ENCODE results near the gene AUNIP. TPM values are rescaled to one million over a fixed set of nuclear protein-coding genes. Genes with fewer than 3 reads are reported as not detected.

The AUNIP gene
- total RNA-seq, 1 donor from 2014 or later, result 1.5 TPM

- peaks cover 24% of the 10 kb centered on the region for H3K4me1 ChIP-seq
- intact Hi-C loops (cut with DNase I), result no loop called here
- TF ChIP-seq POLR2AphosphoS5 (IDR thresholded peaks at IDR 0.05; ENCODE audit: insufficient read depth in 1 of 2, low read depth in 1 of 2) (no peak), CTCF (IDR thresholded peaks at IDR 0.05) (no peak), POLR2A (IDR thresholded peaks at IDR 0.05) (no peak)
- no peaks in the 10 kb centered on the region for H3K9me3 ChIP-seq
- DNase-seq (ENCODE audit: extremely low spot score in 2 of 2), result no peak
- no peaks in the 10 kb centered on the region for H3K27me3 ChIP-seq
- no peak overlapping the region for H3K4me3 ChIP-seq
- H3K27ac ChIP-seq, result no peak overlapping the region
- H3K36me3 ChIP-seq, result peaks cover 0 to 7% of the 10 kb centered on the region in 2 donors
Measured at GRCh38 chr1:25900219-25900618, 41.0 kb upstream of the AUNIP start.

GRCh38 chr1:25899792-25900191 is 40.5 kb upstream of the AUNIP start:
- Histone ChIP-seq H3K9me3 (no peaks in the 10 kb centered on the region), H3K4me1 (peaks cover 24% of the 10 kb centered on the region), H3K36me3 (peaks cover 0 to 7% of the 10 kb centered on the region in 2 donors), H3K4me3 (no peak overlapping the region), H3K27me3 (no peaks in the 10 kb centered on the region), H3K27ac (no peak overlapping the region)
- TF ChIP-seq POLR2A (IDR thresholded peaks at IDR 0.05) (no peak), POLR2AphosphoS5 (IDR thresholded peaks at IDR 0.05; ENCODE audit: insufficient read depth in 1 of 2, low read depth in 1 of 2) (peak in 1 of 2 donors; percentile 22), CTCF (IDR thresholded peaks at IDR 0.05) (no peak)
- intact Hi-C loops (cut with DNase I), result no loop called here
- DNase-seq (ENCODE audit: extremely low spot score in 2 of 2), result no peak

- no peak for DNase-seq (ENCODE audit: extremely low spot score in 2 of 2)
- intact Hi-C loops (cut with DNase I), result no loop called here
- peaks cover 19% of the 10 kb centered on the region for H3K4me1 ChIP-seq
Measured at GRCh38 chr1:25898223-25899015, 39.2 kb upstream of the AUNIP start.

GRCh38 chr1:25897754-25898153 is 38.5 kb upstream of the AUNIP start:
- H3K27ac ChIP-seq, result no peak overlapping the region
- no peak overlapping the region for H3K4me3 ChIP-seq
- H3K4me1 ChIP-seq, result peaks cover 25% of the 10 kb centered on the region
- no peak for TF ChIP-seq POLR2AphosphoS5 (IDR thresholded peaks at IDR 0.05; ENCODE audit: insufficient read depth in 1 of 2, low read depth in 1 of 2)
- no peak for TF ChIP-seq POLR2A (IDR thresholded peaks at IDR 0.05)
- no peak for TF ChIP-seq CTCF (IDR thresholded peaks at IDR 0.05)
- no peaks in the 10 kb centered on the region for H3K9me3 ChIP-seq
- DNase-seq (ENCODE audit: extremely low spot score in 2 of 2), result no peak
- intact Hi-C loops (cut with DNase I), result no loop called here
- peaks cover 0 to 7% of the 10 kb centered on the region in 2 donors for H3K36me3 ChIP-seq
- no peaks in the 10 kb centered on the region for H3K27me3 ChIP-seq

More at GRCh38 chr1:25898223-25899015, 39.2 kb upstream of the AUNIP start:
- no peaks in the 10 kb centered on the region for H3K9me3 ChIP-seq
- no peak for TF ChIP-seq POLR2A (IDR thresholded peaks at IDR 0.05)
- no peak for TF ChIP-seq CTCF (IDR thresholded peaks at IDR 0.05)
- no peak for TF ChIP-seq POLR2AphosphoS5 (IDR thresholded peaks at IDR 0.05; ENCODE audit: insufficient read depth in 1 of 2, low read depth in 1 of 2)
- H3K27me3 ChIP-seq, result no peaks in the 10 kb centered on the region
- no peak overlapping the region for H3K4me3 ChIP-seq
- peaks cover 0 to 7% of the 10 kb centered on the region in 2 donors for H3K36me3 ChIP-seq
- H3K27ac ChIP-seq, result no peak overlapping the region

GRCh38 chr1:25896266-25896665 is 37.0 kb upstream of the AUNIP start:
- H3K4me3 ChIP-seq, result no peak overlapping the region
- H3K4me1 ChIP-seq, result peaks cover 39% of the 10 kb centered on the region
- no peaks in the 10 kb centered on the region for H3K27me3 ChIP-seq
- peaks cover 0 to 7% of the 10 kb centered on the region in 2 donors for H3K36me3 ChIP-seq
- H3K27ac ChIP-seq, result no peak overlapping the region
- intact Hi-C loops (cut with DNase I), result no loop called here
- no peaks in the 10 kb centered on the region for H3K9me3 ChIP-seq
- DNase-seq (ENCODE audit: extremely low spot score in 2 of 2), result no peak
- TF ChIP-seq POLR2AphosphoS5 (IDR thresholded peaks at IDR 0.05; ENCODE audit: insufficient read depth in 1 of 2, low read depth in 1 of 2) (no peak), POLR2A (IDR thresholded peaks at IDR 0.05) (no peak), CTCF (IDR thresholded peaks at IDR 0.05) (no peak)
